Lung microvascular endothelial cell (primary cell): ENCODE results near the gene PAMR1. TPM values are rescaled to one million over a fixed set of nuclear protein-coding genes. Genes with fewer than 3 reads are reported as not detected.

Experiments used
- DNase-seq, 2 donors: peaks; one replicate each; pipeline versions ENCODE4 v3.0.0 to v3.0.0-alpha.2; 2010; ENCODE audit warnings: low read depth in 2 of 2
- total RNA-seq: library from RNA; depleted of rRNA; stranded (reverse); fragments of >200 nt; gene quantifications from 2 replicates; pipeline ENCODE4 v1.2.1, GENCODE V29; 2014

PAMR1 gene
- total RNA-seq, 1 donor from 2014 or later, result not detected

- DNase-seq, result no peak
Measured at GRCh38 chr11:35500744-35501143, 24.7 kb downstream of the PAMR1 start.

- no peak for DNase-seq
Measured at GRCh38 chr11:35496416-35496815, 29.0 kb downstream of the PAMR1 start.

- no peak for DNase-seq
Measured at GRCh38 chr11:35494957-35495490, 30.4 kb downstream of the PAMR1 start.

GRCh38 chr11:35491231-35491871 lies 34.1 kb downstream of the PAMR1 start:
- no peak for DNase-seq

GRCh38 chr11:35488117-35488516 lies 37.3 kb downstream of the PAMR1 start:
- no peak for DNase-seq

GRCh38 chr11:35487532-35488078 lies 37.8 kb downstream of the PAMR1 start:
- DNase-seq, result peak; percentile 41 to 58

GRCh38 chr11:35486934-35487333 lies 38.5 kb downstream of the PAMR1 start:
- no peak for DNase-seq

- DNase-seq, result no peak
Measured at GRCh38 chr11:35486446-35486845, 39.0 kb downstream of the PAMR1 start.

- peak; percentile 58 to 69 for DNase-seq
Measured at GRCh38 chr11:35485656-35486322, 39.6 kb downstream of the PAMR1 start.

- no peak for DNase-seq
Measured at GRCh38 chr11:35484435-35484834, 41.0 kb downstream of the PAMR1 start.

GRCh38 chr11:35483131-35483820 lies 42.1 kb downstream of the PAMR1 start:
- DNase-seq, result no peak

GRCh38 chr11:35479731-35480130 lies 45.7 kb downstream of the PAMR1 start:
- DNase-seq, result no peak

GRCh38 chr11:35478471-35479091 lies 46.8 kb downstream of the PAMR1 start:
- no peak for DNase-seq

- no peak for DNase-seq
Measured at GRCh38 chr11:35477901-35478300, 47.5 kb downstream of the PAMR1 start.

GRCh38 chr11:35474688-35475087 lies 50.7 kb downstream of the PAMR1 start:
- no peak for DNase-seq

- no peak for DNase-seq
Measured at GRCh38 chr11:35473795-35474374, 51.5 kb downstream of the PAMR1 start.

GRCh38 chr11:35470616-35471015 lies 54.8 kb downstream of the PAMR1 start:
- DNase-seq, result no peak

- DNase-seq, result no peak
Measured at GRCh38 chr11:35466058-35466457, 59.4 kb downstream of the PAMR1 start.

GRCh38 chr11:35464308-35464707 lies 61.1 kb downstream of the PAMR1 start:
- DNase-seq, result no peak

- DNase-seq, result no peak
Measured at GRCh38 chr11:35463331-35463751, 62.1 kb downstream of the PAMR1 start.

GRCh38 chr11:35461917-35462538 lies 63.4 kb downstream of the PAMR1 start:
- DNase-seq, result no peak
